SW480 (cell line): ENCODE results near the gene HOXB5.

Source experiments
- DNase-seq: peaks from one replicate; pipeline ENCODE4 v3.0.0-alpha.2; 2016; ENCODE audit warnings: low spot score

Gene HOXB5

DNA sequence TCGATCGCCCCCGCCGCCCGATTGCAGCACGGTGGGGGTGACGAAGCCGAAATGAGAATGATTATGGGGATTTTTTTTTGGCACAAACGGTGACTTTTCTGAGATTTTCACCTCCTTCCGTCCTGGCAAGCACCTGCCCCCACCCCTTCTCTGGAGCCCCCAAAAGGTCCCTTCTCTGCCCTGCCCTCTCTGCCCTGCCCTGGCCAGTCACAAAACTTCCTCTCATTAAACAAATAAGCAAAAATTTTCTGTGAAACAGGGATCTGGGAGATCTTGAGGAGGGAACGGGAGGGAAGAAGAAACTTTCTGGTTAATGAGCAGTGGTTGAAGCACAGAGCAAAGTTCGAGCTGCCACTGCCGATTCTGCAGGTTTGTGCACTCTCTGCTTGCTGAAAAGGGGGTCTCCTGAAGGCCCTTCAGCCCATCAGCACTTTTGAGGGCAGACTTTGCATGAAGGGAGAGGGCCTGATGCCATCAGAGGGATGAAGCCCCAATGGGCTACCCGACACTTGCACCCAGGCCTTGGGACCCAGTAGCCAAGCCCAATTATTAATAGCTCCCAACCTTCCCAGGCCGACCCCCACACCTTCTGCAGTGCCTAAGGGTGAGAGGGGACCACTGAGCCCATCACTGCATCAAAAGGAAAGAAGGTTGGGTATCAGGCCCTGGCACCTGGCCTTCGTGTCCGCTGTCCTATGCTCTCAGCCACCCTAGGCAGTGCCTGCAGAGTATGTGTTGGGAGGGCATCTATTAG, 22.6 kb upstream of the HOXB5 start:
- peak; percentile 23 for DNase-seq

- DNase-seq: peak; percentile 90
Observed at GRCh38 chr17:48615047-48615962, 21.7 kb upstream of the HOXB5 start, which contains the start of gene HOXB8. HOXB8 (minus strand) TSS chr17:48615292; CDS start chr17:48614704, 588 bp downstream.

DNA sequence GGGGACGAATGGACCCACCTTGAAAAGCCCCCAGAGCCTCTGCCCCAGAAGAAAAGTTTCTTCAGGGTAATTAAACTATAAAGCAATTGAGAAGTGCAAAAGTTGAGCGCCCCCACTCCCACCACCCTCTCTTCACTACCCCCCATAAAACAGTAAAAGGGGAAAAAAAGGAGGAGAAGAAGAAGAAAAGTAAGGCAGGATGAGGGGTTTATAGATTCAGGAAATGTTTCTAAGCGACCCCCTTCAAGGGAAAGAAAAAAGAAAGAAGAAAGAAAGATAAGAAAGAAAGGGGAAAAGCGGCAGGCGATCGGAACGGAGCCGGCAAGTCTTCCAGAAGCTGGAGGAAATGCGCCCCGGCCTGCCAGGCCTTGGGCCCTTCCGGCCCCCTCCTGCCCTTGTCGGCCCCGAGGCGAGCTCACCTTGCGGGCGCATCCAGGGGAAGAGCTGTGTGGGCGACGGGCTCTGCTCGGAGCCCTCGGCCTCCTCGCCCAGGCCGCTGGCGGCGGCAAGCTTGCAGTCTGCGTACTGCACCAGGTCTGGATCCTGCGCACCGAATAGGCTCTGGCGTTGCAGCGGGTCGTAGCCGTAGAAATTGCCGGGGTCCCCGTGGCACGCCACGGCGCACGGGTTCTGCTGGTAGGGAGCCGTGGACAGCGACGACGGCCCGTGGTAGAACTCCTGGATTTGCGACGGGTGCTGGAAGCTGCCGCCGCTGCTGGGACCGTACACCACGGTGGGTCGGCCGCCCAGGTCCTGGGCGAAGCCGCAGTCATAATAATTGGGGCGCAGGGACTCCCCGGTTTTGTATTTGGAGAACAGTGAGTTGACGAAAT, 20.5 kb upstream of the HOXB5 start:
- peak; percentile 54 for DNase-seq

- DNase-seq: peak; percentile 59
Observed at GRCh38 chr17:48612854-48613691, 19.5 kb upstream of the HOXB5 start.

- no peak for DNase-seq
Observed at GRCh38 chr17:48612456-48612853, 18.9 kb upstream of the HOXB5 start.

DNA sequence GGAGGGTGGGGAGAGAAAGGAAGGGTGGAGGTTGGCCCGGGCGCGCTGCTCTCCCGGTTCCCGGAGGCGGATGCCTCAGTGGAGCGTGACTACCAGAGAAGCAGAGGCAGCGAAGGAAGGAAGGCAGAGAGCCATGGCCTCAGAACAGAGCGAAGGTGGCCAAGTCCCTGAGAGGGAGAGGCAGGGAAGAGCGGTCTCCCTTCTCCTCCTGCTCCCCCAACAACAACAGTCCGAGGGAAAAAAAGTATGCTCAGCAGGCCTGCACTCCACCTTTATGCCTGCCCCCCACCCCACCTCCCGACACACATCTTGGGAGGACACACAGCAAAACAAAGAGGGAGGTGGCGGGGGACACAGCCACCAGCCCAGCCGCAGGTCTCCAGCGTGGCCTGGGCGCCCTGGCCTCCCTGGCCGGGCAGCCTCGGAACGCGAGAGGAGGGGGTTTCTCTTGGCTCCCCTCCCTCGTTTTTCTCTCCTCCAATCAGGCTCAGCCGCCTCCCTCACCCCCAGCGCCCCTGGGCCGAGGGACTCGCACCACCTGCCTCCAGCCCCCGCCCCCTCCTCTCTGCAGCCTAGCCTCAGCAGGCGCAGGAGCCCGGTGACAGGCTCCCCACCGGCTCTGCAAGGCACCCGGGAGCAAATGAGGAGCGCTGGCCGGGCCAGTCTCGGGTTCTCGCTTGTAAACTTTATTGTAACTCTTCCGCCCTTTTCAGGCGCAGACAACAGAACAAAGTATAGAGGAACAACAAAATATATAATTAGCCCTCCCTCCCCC, 18.3 kb upstream of the HOXB5 start:
- DNase-seq: peak; percentile 72

- DNase-seq: peak; percentile 47
Observed at GRCh38 chr17:48611213-48611612, 17.6 kb upstream of the HOXB5 start.

DNA sequence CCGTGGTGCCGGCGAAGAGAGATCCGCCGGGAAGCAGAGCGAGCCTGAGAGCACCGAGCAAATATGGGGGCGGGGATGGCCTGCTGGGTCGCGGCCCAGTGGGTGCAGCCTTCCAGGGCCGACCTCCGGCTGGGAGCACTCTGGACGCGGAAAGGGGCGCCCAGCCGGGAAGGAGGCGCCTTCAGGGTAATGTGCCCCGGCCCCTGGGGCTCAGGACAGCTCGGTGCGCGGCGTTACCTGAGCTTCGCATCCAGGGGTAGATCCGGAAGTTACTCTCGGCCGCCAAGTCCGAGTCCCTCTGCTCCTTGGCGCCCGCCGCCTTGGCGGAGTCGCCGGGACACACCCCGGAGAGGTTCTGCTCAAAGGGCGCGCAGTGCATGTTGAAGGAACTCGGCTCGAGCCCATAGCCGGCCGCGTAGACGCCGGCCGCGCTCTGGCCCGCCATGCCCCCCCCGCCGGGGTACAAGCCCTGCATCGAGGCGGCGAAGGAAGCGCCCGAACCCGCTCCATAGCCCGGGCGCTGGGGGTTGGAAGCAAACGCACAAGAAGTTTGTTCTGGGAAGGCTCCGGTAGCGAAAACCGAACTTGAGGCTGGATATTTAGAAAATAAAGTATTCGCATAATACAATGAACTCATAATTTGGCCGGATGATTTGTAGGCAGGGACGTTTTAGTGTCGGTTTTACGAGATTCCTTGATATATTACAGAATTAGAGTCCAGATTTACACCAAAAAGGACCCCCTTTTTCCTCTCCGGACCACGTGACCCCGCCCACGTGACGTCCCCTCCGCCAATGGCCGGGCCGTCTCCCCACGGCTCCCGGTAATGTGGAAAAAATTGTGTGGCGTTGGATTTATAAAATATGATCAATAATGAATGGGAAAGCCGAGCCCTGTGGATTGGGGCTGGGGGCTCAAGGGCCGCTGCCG, 17.0 kb upstream of the HOXB5 start, which contains the start of gene HOXB7:
Gene HOXB7, minus strand, starts transcription at position 736 of the 930 bp plus-strand sequence. Its CDS starts 99 bp downstream, at position 637.
- DNase-seq: peak; percentile 63

DNA sequence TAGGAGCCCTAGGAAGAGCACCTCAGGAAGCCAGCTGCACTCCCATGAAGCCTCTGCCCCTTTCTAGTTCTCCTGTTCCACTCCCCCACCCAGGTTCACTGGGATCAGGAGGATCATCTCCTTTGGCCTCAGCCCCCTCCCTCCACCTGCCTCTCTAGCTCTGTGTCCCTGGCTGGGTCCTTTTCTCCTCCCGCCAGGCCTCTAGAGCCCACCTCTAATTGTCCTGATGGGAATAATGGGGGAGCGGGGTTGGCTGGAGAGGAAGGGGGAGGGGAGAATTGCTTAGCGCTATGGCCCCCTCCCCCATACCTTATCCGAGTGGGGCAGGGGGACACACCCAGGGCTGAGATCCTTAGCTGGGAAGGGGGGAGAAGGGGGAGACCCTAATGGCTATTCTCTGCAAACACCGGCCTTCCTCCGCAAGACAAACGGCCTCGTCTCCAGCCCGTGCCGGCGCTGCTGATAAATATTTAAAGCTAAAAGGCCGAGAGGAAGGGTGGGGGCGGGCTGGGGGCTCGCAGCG, 16.2 kb upstream of the HOXB5 start:
- peak; percentile 27 for DNase-seq

DNA sequence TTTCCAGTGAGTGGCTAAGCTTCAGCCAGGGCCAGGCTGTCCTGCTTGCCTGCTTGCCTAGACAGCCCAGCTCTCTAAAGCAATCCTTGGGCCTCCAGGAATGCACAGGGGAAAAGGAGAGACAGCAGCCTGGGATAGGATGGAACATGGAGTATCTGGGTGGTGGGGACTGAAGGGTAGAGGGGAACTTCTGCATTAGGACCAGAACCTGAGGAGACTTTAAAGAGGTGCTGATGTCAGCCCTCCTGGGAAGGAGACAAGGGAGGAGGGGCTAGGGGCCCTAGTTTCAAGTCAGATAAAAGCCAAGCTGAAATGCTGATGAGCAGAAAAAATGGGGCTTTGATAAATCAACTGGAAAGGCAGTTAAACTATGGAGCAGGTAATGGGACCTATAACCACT, 15.5 kb upstream of the HOXB5 start:
- peak; percentile 40 for DNase-seq

DNA sequence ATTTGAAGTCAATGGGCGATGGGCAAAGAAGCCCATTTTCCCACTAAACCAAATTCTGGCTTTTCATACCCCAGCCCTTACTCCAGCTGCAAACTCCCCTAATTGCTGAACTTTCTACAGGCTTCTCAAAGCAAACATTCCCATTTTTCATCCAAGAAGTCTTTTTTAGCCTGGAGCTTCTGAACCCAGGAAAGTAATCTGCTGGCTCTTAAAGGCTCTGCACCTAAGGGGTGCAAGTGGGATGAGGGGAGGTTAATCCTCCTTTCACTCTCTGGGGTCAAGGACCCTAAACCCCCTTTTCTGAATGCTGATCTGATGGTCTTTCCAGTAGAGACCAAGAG, 14.9 kb upstream of the HOXB5 start:
- no peak for DNase-seq

GRCh38 chr17:48606892-48607614, 13.5 kb upstream of the HOXB5 start:
- DNase-seq: peak; percentile 31

- peak; percentile 70 for DNase-seq
Observed at GRCh38 chr17:48605991-48606891, 12.7 kb upstream of the HOXB5 start.

DNA sequence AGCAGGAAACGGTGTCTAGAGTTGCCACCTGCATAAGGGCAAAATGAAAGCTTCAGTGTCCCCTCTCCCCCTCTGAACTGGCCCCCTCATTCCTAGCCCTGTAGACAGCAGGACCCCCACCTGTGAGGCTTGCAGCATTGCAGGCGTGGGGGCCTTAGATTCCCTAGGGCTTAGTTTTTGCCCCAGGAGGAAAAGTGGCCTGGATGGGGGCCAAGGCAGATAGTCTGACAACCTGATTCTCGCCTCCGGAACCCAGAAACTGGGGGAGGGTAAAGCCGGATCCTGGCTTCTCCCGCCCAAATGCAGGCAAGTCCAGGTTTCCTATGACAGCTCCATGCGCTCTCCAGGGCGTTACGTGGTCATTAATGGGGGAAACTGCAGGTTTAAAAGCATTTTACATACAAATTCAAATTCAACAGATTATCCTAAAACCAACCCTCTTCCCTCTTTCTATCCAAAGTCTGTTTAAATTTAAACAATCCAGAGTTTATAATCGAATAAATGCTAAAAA, 11.9 kb upstream of the HOXB5 start:
- DNase-seq: peak; percentile 82

GRCh38 chr17:48604770-48605329, 11.3 kb upstream of the HOXB5 start, which contains the start of gene HOXB6:
HOXB6 (minus strand) TSS chr17:48604986; CDS start chr17:48598150, 6,836 bp downstream.
- peak; percentile 92 for DNase-seq

DNA sequence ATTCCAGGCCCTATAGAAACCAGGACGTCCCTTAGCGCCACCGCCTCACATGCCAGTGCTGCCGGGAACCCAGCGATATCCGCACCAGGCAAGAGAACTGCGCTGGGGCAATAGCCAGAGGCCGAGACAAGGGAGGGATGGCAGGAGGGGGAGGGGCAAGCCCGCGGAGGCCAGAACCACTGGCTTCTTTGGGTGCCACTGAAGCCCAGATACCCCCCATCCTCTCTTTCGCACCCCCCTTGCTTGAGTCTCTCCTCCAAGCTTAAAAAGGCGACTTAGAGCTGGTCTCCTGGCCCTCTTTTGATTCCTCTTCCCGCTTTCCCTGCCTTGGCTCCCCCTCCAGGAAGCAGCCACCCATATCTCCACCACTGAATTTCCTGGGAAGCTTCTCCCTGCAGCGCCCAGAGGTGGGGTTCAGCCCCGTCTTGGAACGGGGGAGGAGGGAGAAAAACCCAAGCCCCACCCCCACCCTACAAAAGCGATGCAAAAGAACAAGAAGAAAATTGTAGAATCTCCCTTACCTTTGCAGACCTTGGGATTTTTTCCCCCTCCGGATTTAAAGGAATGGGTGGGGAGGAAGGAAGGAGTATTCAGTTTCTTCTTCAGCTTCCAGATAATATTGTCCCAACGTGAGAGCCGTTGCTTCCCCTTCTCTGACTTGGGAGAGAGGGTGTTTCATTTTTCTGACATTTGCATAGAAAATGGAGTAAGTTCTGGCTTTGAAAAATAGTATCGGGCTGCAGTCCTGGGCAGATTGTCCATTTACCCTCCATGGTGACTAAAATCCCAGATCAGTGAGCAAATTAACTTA, 10.6 kb upstream of the HOXB5 start:
- no peak for DNase-seq
